Cerebellar nuclear complex (tissue), 1 donor: Measurements from ENCODE around the gene PSMB3.

ENCODE experiments used
- DNase-seq, 2 experiments: peaks; one replicate each; lab custom pipeline; 2025; lab: John Stamatoyannopoulos, UW

Gene PSMB3

DNA sequence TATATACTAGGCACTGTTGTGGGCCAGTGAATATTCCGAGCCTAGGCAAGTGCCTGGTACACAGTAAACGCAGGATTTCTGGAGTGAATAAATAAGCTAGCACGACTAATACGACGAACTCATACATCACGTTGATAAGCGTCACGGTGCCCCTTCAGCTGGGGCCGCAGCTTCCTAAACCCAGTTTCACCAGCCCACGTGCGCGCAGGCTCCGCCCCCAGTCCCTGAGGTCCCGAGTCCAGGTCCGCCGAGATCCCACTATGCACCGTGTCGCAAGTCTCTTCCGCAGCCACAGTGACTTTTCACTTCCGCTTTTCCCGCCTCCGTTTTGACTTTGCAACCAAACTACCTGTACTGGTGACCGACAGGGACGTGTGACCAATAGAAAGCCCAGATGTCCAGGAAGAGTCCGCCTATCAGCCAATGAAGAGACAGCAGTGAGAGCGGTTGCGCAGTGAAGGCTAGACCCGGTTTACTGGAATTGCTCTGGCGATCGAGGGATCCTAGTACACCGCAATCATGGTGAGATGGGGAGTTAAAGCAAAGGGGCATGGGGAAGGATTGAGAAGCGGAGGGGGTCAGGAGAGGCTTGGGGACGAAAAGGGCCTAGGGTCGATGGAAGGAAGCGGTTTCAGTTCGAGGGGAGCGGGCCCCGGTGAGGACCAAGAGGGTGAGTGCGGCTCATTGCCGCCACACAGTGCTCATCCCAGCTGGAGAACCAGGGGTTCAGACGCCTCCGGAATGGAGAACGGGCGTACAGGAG, at the start of gene PSMB3:
TSS of gene PSMB3 (plus strand) at position 434 of the 763 bp plus-strand sequence. CDS start at position 520, 86 bp downstream.
- peak; percentile 91 to 98 for DNase-seq

DNA sequence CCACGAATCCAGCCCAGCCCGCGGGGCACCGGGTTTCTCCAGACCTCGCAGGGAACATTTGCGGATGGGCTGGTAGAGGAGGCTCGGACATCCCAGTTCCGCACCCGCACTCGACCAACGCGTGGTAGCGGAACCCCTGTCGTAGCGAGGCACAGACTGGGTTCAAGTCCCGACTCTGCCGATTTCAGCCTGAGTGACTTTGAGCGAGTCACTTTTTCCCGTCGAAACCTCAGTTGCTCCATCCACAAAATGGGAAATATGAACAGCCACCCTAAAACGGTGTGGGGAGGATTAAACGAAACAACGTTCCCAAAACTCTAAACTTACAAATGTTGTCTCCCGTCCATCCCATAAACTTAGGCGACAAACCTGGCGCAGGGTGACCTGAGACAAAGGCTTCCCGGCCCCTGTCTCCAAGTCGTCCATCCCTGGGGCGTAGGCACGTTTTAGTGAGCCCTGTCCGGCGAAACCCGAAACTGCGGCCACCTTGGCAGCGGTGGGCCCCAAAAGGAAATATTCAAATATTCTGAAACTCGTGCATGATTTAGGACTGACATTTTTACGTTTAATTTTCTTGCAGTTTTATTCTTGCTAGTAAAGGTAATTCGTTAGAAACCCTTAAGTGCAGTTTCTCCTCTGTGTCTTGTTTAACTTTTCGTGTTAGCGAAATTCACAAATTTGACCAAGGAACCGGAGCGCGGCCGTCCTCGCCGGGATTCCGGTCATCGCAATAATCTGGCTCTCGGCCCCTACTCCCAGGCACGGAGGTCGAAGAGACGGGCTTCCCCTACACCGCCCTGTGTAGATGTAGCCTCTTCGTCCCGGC, 49.4 kb upstream of the PSMB3 start:
- no peak for DNase-seq

DNA sequence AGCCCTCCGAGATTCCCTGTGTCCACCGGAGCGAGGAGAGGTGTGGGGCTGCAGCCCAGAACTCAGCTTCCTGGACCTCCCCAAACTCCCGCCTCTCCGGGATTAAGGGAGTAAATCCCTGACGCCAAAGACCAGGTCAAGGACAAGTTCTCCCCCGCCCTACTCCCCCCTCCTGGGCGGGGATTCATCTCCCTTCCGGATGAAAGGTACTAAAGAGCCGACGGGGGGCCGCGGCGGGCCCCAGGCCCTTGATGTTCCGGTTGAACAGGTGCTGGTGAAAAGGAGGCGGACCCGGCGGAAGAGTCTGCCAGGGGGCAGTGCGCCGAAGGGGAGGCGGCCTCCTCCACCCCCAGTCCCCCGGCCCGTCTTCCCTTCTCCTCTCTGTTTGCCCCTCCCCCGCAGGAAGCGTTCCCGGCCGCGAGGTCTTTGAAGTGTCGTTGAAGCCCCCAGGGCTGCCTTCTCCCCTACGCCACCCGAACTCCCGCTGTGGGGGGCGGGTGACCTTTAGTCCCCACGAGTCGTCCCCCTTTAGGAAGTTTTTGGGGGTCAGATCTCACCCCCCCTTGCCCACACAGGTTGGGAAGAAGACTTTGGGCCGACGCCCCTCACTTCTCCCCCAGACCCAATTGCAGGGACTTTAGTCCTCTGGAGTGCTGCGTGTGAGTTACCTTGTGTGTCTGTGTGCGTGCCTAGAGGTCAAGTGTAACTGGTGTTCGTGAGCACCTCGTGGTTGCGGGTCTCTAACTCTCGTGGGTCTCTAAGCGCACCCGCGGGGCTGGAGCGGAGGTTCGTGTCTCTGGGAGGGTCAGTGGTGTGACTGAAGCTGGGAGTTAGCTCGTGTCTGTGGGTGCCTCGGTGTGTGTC, 48.6 kb upstream of the PSMB3 start:
- DNase-seq, result no peak

DNA sequence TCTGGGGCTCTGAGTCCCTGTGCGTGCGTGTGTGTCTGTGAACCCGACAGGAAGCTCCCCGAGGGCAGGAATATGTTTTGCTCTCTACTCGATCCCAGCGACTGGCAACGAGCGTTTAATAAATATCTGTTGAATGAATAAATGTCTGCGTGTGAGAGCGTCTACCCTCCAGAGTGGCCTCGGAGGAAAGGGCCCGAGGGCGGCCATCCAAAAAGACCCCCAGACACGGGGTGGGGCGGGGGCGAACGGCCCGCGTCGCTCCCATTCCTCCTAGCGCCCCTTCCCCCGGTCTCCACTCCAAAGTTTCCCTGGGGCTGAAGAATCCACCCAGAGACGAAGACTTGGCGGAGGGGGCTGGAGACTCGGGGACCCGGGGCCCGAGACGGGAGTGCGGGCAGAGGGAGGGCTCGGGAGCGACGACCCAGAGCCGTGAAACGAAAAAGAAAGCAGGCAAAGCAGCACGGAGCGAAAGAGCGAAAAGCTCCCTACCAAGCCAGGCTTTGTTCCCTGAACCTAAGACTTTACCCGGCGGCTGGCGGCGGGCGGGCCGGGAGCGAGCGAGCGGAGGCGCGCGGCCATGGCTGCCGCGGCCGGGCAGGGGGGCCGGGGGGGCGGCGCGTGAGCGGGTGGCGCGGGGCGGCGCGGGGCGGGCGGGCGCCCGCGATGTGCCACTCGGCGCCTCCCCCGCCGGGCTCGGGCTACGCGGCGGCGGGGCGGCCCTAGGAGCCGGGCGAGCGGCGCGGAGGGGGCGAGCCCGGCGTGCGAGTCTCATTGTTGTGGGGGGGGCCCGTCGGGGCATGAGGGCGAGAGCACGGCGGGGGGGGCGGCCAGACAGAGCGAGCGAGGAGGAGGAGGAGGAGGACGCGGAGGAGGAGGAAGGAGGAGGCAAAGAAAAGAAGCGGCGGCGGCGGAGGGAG, 47.7 kb upstream of the PSMB3 start, which contains the start of gene MLLT6:
TSS of gene MLLT6 (plus strand) at position 668 of the 917 bp plus-strand sequence. CDS start 360 bp downstream, outside the sequence.
- DNase-seq, result peak in 1 of 2 experiments; percentile 42

DNA sequence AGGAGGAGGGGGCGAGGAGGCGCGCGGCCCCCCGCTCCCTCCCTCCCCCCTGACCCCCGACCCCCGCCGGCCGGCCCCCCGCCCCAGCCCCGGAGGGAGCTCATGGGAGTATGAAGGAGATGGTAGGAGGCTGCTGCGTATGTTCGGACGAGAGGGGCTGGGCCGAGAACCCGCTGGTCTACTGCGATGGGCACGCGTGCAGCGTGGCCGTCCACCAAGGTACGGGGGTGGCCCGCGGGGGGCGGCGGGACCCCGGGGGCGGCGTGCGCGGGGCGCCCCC, 47.1 kb upstream of the PSMB3 start:
- DNase-seq, result no peak

DNA sequence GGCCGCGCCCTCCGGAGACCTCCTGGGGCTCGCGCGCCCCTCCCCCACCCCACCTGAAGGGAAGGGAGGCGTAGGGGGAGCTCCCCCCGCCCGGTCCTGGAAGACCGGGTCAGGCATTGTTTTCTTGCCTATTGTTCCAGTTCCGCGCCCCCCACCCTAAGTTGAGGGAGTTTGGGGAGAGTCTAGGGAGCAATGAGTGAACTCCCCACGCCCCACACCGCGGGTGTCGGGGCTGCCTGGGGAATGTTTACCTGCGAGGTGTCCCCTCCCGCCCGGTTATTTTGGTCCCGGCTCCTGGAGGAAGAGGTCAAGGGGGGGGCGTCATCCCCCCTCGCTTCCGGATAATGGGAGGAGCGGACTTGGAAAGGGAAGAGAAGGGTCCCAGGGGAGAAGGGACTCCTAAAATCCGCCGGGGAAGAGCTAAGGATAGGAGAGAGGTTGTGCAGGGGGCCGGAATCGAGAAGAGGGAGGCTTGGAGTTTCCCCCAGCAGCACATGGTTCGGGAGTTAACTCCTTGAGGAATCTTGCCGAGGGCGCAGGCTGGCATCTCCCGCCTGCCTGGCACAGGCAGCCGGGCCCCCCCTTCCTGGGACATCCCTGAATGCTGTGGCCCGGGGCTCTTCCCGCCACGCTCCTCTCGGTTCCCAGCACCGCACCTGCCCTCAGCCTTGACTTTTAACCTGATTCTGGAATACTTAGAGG, 46.6 kb upstream of the PSMB3 start:
- no peak for DNase-seq

DNA sequence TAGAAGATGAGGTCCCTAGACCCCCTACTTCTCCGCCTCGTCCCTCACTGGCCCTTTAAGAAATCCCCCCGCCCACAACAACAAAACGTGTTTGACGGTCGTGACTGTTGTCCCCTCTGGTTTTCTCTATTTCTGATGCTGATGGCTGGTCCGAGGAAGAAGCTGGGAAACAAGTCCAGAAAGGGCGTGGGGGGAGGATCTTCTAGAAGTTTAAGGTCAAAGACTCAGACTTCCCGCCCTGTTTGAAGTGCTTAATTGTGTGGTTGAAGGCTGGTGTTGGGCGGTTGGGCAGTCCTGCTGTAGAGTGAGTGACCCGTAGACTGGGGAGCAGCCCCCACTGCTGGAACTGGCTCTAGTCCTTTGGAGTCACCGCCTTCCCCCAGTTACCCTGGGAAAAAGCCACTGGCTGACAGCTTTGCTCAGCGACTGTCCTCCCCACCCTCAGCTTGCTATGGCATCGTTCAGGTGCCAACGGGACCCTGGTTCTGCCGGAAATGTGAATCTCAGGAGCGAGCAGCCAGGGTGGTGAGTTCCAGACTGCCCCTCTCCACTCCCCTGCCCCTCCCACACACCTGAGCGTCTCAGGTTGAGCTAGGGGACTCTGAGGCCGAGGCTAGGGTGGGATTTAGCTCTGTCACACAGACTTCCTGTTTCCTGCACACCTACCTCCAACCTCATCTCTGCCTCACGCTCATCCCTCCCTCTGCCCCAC, 45.9 kb upstream of the PSMB3 start:
- DNase-seq, result no peak

DNA sequence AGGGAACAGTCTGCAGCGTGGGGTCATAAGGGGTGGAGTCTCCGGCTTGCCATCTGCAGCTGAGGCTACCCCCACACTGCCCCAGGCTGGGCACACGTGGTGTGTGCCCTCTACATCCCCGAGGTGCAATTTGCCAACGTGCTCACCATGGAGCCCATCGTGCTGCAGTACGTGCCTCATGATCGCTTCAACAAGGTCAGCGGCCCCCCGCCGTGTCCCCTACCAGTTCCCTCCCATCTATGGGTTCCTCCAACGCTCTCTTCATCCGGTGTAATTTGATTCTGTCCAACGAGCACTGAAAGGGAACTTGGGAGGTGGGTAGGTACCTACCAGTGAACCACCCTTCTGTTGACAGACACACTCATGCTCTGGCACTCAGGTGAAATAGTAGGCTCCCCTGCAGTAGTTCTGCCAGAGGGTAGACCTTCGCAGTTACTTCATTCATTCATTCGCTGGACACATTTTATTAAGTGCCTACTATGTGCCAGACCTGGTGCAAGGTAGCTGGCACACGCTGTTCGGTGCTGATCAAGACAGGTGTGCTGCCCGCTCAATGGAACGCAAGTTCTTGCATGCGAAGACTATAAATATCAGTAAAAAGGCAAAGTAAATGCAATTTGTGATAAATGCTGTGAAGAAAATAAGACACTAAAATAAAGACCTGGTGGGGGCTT, 44.7 kb upstream of the PSMB3 start:
- no peak for DNase-seq

DNA sequence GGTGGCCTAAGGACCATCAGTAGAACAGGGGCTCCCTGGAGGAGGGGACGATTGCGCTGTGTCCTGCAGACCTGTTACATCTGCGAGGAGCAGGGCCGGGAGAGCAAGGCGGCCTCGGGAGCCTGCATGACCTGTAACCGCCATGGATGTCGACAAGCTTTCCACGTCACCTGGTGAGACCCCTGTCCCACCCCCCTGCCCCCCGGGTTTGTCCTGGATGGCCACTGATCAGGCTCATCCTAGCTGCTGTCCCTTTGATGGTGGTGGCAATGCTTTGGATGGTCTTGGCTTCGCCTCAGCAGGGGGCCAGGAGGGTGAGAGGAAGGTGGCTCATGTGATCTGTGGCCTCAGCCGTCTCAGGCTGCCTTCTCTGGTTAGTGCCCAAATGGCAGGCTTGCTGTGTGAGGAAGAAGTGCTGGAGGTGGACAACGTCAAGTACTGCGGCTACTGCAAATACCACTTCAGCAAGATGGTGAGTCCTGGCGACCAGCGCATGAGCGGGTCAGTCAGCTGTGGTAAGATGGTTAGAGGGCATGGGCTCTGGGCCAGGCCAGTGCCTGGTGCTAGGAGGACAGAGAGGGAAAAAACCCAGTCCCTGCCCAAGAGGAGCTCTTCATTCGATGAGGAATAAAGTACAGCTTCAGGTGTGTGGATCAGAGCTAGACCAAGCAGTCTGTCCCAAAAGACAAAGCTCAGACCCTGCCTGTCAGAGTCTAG, 43.3 kb upstream of the PSMB3 start:
- no peak for DNase-seq

DNA sequence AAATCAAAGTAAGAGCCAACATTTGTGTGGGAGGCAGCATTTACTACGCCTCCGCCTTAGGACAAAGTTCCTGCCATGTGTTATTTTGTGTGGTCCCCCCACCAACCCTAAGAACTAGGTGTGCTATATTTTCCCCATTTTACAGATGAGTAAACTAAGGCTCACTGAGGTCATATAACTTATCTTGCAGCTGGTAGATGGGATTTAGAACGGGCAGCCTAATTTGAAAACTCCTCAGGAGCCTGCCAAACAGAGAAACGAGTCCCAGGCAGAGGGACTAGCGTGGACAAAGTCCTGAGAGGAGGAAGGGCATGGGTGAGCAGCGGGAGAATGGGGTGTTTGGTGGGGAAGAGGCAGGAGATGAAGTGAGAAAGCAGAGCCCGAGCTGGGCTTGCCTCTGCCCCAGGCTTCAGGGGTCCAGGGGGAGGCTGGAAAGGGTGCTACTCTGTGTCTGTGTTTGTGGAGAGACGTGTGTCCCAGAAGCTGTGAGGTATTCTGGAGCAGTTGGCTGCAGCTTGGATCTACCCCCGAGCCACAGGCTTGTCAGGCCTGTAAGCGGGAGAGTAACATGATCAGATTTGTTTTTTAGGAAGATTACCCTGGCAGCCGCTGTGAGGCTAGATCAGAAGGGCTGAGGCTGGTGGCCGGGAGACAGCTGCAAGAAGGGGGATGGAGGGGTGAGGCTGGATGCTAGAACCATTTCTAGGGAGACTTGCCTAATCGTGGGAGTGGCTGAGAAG, 42.5 kb upstream of the PSMB3 start:
- no peak for DNase-seq

DNA sequence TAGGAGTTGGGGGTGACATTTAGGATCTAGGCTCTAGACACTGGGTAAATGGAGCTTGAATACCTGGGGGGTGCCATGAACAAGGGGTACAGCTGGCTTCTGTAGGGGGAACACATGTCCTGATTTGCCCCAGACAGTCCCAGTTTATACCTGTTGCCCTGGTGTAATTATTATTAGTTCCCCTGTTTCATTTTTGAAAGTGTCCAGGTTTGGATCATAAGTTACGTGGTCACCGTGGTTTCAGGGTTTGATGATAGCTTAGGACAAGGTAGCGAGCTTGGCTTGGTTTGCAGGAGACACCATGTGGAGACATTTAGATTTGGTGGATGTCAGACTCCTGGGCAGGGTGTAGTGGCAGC, 42.0 kb upstream of the PSMB3 start:
- DNase-seq, result no peak

DNA sequence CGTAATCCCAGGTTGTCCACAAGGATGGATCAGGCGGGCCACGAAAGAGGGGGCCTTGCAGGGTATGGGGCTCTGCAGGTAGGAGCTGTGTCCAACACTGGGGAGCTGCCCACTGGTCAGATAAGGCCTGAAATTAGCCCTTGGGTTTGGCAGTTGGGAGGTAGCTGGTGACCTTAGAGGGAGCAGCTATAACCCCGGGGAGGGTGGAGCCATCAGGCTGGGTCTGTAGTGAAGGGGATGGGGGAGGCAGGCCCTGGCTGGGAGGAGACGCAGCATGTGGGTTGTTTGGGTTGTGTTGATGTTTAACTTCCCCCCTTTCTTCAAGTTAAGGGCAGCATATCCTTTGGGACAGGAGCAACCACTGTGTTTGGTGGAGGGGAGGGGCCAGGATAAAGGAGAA, 41.6 kb upstream of the PSMB3 start:
- no peak for DNase-seq

DNA sequence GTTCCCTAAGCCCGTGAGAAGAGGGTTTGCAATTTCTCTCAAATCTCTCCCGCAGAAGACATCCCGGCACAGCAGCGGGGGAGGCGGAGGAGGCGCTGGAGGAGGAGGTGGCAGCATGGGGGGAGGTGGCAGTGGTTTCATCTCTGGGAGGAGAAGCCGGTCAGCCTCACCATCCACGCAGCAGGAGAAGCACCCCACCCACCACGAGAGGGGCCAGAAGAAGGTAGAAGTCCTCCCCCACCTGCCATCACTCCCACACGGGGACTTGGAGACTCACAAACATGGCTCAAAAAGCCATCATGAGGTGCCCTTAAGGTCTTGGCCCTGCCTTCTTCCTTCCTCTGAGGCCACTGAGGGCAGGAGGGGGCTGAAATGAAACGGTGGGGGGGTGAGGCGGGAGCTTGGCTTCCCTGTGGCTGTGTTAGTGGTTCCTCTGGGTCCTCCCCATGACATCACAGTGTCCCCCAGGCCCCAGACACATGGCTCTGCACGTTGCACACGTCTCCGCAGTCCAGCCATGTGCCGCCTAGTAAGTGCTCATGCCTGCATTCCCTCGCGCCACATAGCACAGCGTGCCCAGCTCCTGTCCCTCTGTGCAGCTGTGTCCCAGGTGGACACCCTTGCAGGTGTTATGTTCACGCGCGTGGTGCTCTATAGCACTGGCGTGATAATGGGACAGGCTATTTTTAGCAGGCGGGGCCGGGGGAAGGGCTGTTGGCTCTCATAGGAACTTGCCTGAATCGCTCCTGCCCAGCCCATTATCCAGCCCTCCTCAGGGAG, 40.6 kb upstream of the PSMB3 start:
- DNase-seq, result no peak

DNA sequence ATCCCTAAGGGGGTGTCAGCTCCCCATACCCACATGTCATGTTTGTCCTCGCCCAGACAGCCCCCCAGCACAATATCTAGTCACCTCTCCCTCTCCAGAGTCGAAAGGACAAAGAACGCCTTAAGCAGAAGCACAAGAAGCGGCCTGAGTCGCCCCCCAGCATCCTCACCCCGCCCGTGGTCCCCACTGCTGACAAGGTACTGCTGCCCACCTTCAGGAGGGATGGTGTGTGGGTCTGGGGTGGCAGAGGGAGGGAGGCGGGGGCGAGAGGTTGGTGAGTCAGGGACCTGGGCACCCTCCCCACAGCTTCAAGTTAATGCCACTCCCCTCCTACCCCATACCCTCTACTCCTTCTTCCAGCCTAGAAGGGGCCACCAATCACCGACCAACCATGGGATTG, 39.9 kb upstream of the PSMB3 start:
- DNase-seq, result no peak

DNA sequence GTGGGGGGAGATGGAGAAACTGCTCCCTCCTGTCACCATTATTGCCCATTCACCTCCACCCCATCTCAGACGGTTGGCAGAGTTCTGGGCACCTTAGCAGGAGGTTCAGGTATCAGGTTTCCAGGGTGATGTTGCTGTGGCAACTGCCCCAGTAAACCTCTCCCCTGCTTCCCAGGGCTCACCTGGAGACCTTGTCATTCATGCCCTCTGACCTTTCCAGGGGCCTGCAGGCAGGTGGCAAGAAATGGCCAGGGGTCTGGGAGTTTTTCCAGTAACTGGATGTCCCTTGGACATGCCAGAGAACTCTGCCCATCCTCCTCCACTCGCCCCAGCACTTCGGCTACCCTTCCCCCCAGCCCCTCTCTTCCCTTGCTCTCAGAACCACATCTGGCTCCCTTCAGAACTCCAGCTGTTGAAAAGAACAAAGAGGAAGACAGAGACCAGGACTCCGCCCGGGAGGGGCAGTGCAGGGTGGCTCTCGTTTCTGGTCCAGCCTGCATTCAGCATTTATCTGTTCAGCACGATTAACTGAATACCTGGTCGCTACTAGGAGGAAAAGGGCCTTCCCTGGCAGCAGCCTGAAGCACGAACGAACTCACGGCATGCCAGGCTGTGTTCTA, 39.0 kb upstream of the PSMB3 start:
- no peak for DNase-seq

DNA sequence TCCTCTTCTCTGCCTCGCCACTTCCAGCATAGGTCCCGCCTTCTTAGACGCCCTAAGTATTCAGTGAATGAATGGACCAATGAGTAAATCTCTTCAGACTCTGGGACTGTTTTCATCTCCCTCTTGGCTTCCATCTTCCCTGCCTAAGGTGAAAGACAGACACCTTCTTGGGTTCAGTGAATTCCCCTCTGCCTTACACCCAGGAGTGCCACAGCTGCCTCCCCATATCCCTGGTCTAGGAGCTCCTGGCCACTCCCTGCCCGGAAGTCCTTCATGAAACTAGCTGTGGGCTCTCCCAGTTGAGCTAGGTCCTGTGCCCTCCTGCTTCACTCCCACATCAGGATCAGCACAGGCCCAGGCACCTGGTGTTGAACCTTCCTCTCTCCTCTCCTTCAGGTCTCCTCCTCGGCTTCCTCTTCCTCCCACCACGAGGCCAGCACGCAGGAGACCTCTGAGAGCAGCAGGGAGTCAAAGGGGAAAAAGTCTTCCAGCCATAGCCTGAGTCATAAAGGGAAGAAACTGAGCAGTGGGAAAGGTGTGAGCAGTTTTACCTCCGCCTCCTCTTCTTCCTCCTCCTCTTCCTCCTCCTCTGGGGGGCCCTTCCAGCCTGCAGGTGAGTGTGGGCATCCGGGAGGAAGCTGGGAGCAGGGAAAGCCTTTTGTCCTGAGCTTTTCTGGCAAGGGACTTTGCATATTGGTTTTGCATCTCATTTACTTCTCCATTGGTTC, 37.2 kb upstream of the PSMB3 start:
- DNase-seq, result no peak
